HCT116 (cell line): ENCODE data around the gene DPYSL4. TPM values are rescaled to one million over a fixed set of nuclear protein-coding genes. Genes with fewer than 3 reads are reported as not detected.

Source experiments
- ATAC-seq: fragments of 200-7000 bp; cut with Tn5 transposase; 2 replicates; pipeline ENCODE4 v1.9.1; 2020; ENCODE audit warnings: mild to moderate bottlenecking, moderate library complexity
- BruUV-seq: library from RNA; stranded (reverse); fragments of 400-500 nt; replicated peaks from 2 replicates; lab custom pipeline; 2021; lab: Mats Ljungman, UMichigan
- CTCF ChIA-PET: fragments of 300-600 bp; sonication (Branson Sonifier 250); formaldehyde crosslinking; loops from one replicate; lab custom pipeline; 2021; ENCODE audit warnings: antibody characterized with exemption; lab: Charles Lee
- POLR2A ChIA-PET: fragments of 300-600, 350-600 bp; sonication (Branson Sonifier 250); formaldehyde crosslinking; loops from one replicate; lab custom pipeline; 2021; ENCODE audit warnings: antibody characterized with exemption; lab: Charles Lee
- RAD21 ChIA-PET, 2 experiments: fragments of 300-600 bp; sonication (Branson Sonifier 250); formaldehyde crosslinking; loops; one replicate each; lab custom pipeline; 2023; ENCODE audit warnings: low total read pairs in 2 of 2; ENCODE audit not compliant: uncharacterized antibody in 2 of 2, unreplicated experiment in 2 of 2, low non-redundant PET in 1 of 2; lab: Charles Lee
- DNase-seq: peaks from one replicate; pipeline ENCODE4 v3.0.0-alpha.2; 2010; ENCODE audit warnings: low read depth, low spot score
- H2AFZ ChIP-seq: fragments of 200-600 bp; shearing (Covaris generic), sonication (generic); 2 replicates; pipeline ENCODE4 v1.6.1; 2017; ENCODE audit warnings: low read depth, mixed run types, mixed read lengths, antibody characterized with exemption, low read length; ENCODE audit not compliant: poor library complexity, severe bottlenecking
- H3K27ac ChIP-seq: 2 replicates; pipeline ENCODE4 v1.5.1; 2012; ENCODE audit warnings: low read depth, low read length
- H3K27me3 ChIP-seq: fragments of 200-600 bp; sonication (generic); 2 replicates; pipeline ENCODE4 v1.6.1; 2016; ENCODE audit warnings: mixed run types, low read length, mixed read lengths; ENCODE audit not compliant: insufficient read depth
- H3K36me3 ChIP-seq, 2 experiments: fragments of 200-500 bp in 1 of 2; fragments of 200-600 bp in 1 of 2; sonication (Bioruptor generic) in 1 of 2; sonication (generic) in 1 of 2; 2 replicates each; pipeline versions ENCODE4 v1.5.1 to v1.6.1; 2014 to 2016; ENCODE audit warnings: low read length in 2 of 2, inconsistent platforms in 1 of 2, mixed read lengths in 1 of 2, mixed run types in 1 of 2; ENCODE audit not compliant: insufficient read depth in 2 of 2, control insufficient read depth in 1 of 2
- H3K4me1 ChIP-seq, 2 experiments: fragments of 200-600 bp in 1 of 2; sonication (generic) in 1 of 2; 2 replicates each; pipeline versions ENCODE4 v1.5.1 to v1.6.1; 2012 to 2017; ENCODE audit warnings: low read length in 2 of 2, inconsistent platforms in 1 of 2, mild to moderate bottlenecking in 1 of 2, mixed read lengths in 1 of 2, mixed run types in 1 of 2, moderate library complexity in 1 of 2; ENCODE audit not compliant: insufficient read depth in 2 of 2, control insufficient read depth in 1 of 2
- H3K4me2 ChIP-seq: fragments of 200-600 bp; sonication (generic); 2 replicates; pipeline ENCODE4 v1.6.1; 2017; ENCODE audit warnings: mixed run types, low read length, mixed read lengths
- H3K4me3 ChIP-seq, 2 experiments: fragments of 200-600 bp in 1 of 2; sonication (generic) in 1 of 2; replicated peaks in 1 of 2; 2 replicates each; pipeline ENCODE4 v1.5.1; 2011 to 2016; ENCODE audit warnings: low read length in 2 of 2, control low read depth in 1 of 2, low read depth in 1 of 2, mild to moderate bottlenecking in 1 of 2, mixed read lengths in 1 of 2, mixed run types in 1 of 2
- H3K79me2 ChIP-seq: fragments of 200-600 bp; sonication (generic); 2 replicates; pipeline ENCODE4 v1.6.1; 2017; ENCODE audit warnings: mild to moderate bottlenecking, mixed run types, low read length, moderate library complexity, mixed read lengths; ENCODE audit not compliant: insufficient read depth
- H3K9ac ChIP-seq: fragments of 200-600 bp; sonication (generic); 2 replicates; pipeline ENCODE4 v1.6.1; 2016; ENCODE audit warnings: low read length, mixed read lengths
- H3K9me2 ChIP-seq: fragments of 200-600 bp; sonication (generic), shearing (Covaris generic); 2 replicates; pipeline ENCODE4 v1.6.1; 2017; ENCODE audit warnings: mixed run types, mild to moderate bottlenecking, moderate library complexity; ENCODE audit not compliant: insufficient read depth
- H3K9me3 ChIP-seq, 2 experiments: fragments of 200-500 bp in 1 of 2; fragments of 200-600 bp in 1 of 2; sonication (Bioruptor generic) in 1 of 2; sonication (generic) in 1 of 2; 2 replicates each; pipeline ENCODE4 v1.6.1; 2014 to 2017; ENCODE audit warnings: low read length in 2 of 2, mixed read lengths in 2 of 2, inconsistent platforms in 1 of 2, low read depth in 1 of 2, mild to moderate bottlenecking in 1 of 2, mixed run types in 1 of 2, moderate library complexity in 1 of 2; ENCODE audit not compliant: control insufficient read depth in 1 of 2, insufficient read depth in 1 of 2
- H4K20me1 ChIP-seq: fragments of 200-600 bp; sonication (generic), shearing (Covaris generic); 2 replicates; pipeline ENCODE4 v1.6.1; 2017; ENCODE audit warnings: mixed run types, mild to moderate bottlenecking, moderate library complexity; ENCODE audit not compliant: insufficient read depth
- CBX3 ChIP-seq: IDR thresholded peaks from 2 replicates; pipeline ENCODE4 v1.6.1; 2012; ENCODE audit warnings: low read depth
- ELF1 ChIP-seq: IDR thresholded peaks from 2 replicates; pipeline ENCODE4 v1.6.1; 2012; ENCODE audit warnings: low read depth, borderline replicate concordance
- EZH2 ChIP-seq: fragments of 200-600 bp; sonication (generic); IDR thresholded peaks from 2 replicates; pipeline ENCODE4 v1.6.1; 2017; ENCODE audit warnings: antibody characterized with exemption, mixed run types
- EZH2phosphoT487 ChIP-seq: fragments of 200-600 bp; IDR thresholded peaks from 2 replicates; pipeline ENCODE4 v1.6.1; 2018; ENCODE audit warnings: antibody characterized with exemption, borderline replicate concordance
- FOSL1 ChIP-seq: IDR thresholded peaks from 2 replicates; pipeline ENCODE4 v1.6.1; 2012; ENCODE audit warnings: low read depth
- JUND ChIP-seq: IDR thresholded peaks from 2 replicates; pipeline ENCODE4 v1.6.1; 2012
- MAX ChIP-seq: IDR thresholded peaks from 2 replicates; pipeline ENCODE4 v1.6.1; 2012
- POLR2AphosphoS5 ChIP-seq: IDR thresholded peaks from 2 replicates; pipeline ENCODE4 v1.6.1; 2011; ENCODE audit warnings: mild to moderate bottlenecking, low read depth, low read length, moderate library complexity
- RAD21 ChIP-seq: IDR thresholded peaks from 2 replicates; pipeline ENCODE4 v1.6.1; 2012; ENCODE audit warnings: low read depth, mild to moderate bottlenecking
- SIN3A ChIP-seq: IDR thresholded peaks from 2 replicates; pipeline ENCODE4 v1.6.1; 2012; ENCODE audit warnings: low read depth
- SP1 ChIP-seq: IDR thresholded peaks from 2 replicates; pipeline ENCODE4 v1.6.1; 2012; ENCODE audit warnings: low read depth
- SRF ChIP-seq: IDR thresholded peaks from 2 replicates; pipeline ENCODE4 v1.6.1; 2012; ENCODE audit warnings: low read depth
- TCF7L2 ChIP-seq: IDR thresholded peaks from 2 replicates; pipeline ENCODE4 v1.7.0; 2011; ENCODE audit warnings: borderline replicate concordance, inconsistent platforms; ENCODE audit not compliant: insufficient read depth, insufficient read length; ENCODE audit errors: extremely low read depth
- YY1 ChIP-seq: IDR thresholded peaks from 2 replicates; pipeline ENCODE4 v1.6.1; 2011; ENCODE audit warnings: low read length, low read depth, moderate library complexity, mild to moderate bottlenecking; ENCODE audit not compliant: insufficient replicate concordance; ENCODE audit errors: extremely low read depth
- ZFX ChIP-seq: fragments of 450-650 bp; IDR thresholded peaks from 2 replicates; pipeline ENCODE4 v1.6.1; 2017
- ZNF274 ChIP-seq: fragments of 200-500 bp; sonication (Bioruptor generic); IDR thresholded peaks from 2 replicates; pipeline ENCODE4 v1.6.1; 2014; ENCODE audit warnings: mild to moderate bottlenecking, low read depth, low read length, inconsistent platforms
- intact Hi-C: fragments of 100-400 bp; cut with micrococcal nuclease; formaldehyde crosslinking; loops from 2 replicates; pipeline ENCODE4 v1.10.0; 2022
- total RNA-seq: library from RNA; stranded (reverse); gene quantifications from one replicate; pipeline ENCODE4 v1.2.1, GENCODE V29; 2021; ENCODE audit not compliant: unreplicated experiment
- TF ChIP-seq, protein P1 (sequence below), 3 experiments: fragments of 200-600 bp in 1 of 3; sonication (generic) in 1 of 3; IDR thresholded peaks in 2 of 3; conservative IDR thresholded peaks in 1 of 3; 2 replicates each; pipeline ENCODE4 v1.5.1; 2012 to 2017; ENCODE audit warnings: low read depth in 2 of 3, low read length in 2 of 3, antibody characterized with exemption in 1 of 3, borderline replicate concordance in 1 of 3, control low read depth in 1 of 3, mild to moderate bottlenecking in 1 of 3, mixed read lengths in 1 of 3, mixed run types in 1 of 3, moderate library complexity in 1 of 3; ENCODE audit not compliant: insufficient read depth in 1 of 3

Gene DPYSL4
- total RNA-seq, 1 experiment from 2014 or later: 5.4 TPM

DNA sequence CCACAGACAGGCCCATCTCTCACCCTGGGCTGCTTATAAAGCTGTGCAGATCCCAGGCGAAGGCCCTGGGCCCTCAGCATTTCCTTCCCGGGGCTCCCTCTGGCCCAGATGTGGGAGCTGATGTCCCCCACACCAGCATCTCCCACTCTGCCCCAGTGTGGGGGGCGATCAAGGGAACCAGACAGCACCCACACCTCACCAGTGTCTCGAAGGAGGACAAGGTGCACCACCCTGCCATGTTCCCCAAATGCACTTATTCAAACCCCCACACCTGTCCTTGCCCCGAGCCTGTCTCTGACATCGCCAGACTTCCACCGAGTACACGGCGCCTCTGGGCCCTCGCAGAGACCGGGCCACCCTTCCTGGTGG, 19.6 kb downstream of the DPYSL4 start:
- Histone ChIP-seq H3K4me3 (no peak overlapping the region), H4K20me1 (no peaks in the 10 kb centered on the region), H3K79me2 (no peaks in the 10 kb centered on the region), H3K36me3 (no peaks in the 10 kb centered on the region), H3K9me2 (no peaks in the 10 kb centered on the region), H3K4me1 (no peaks in the 10 kb centered on the region), H3K9me3 (no peaks in the 10 kb centered on the region), H2AFZ (no peak overlapping the region), H3K9ac (no peak overlapping the region), H3K27ac (no peak overlapping the region), H3K4me2 (no peak overlapping the region), H3K27me3 (no peaks in the 10 kb centered on the region)
- ATAC-seq (no peak), DNase-seq (no peak)
- POLR2A ChIA-PET: no interaction called here
- no peak for TF ChIP-seq SP1
- no peak for TF ChIP-seq RAD21
- no peak for TF ChIP-seq ZNF274
- TF ChIP-seq SRF: no peak
- TF ChIP-seq JUND: no peak
- TF ChIP-seq TCF7L2: no peak
- no peak for TF ChIP-seq ZFX
- TF ChIP-seq POLR2AphosphoS5: no peak
- TF ChIP-seq CBX3: no peak
- TF ChIP-seq EZH2phosphoT487: no peak
- CTCF ChIA-PET: no interaction called here
- RAD21 ChIA-PET: no interaction called here
- intact Hi-C loops: no loop called here
- BruUV-seq: no TSS peak

DNA sequence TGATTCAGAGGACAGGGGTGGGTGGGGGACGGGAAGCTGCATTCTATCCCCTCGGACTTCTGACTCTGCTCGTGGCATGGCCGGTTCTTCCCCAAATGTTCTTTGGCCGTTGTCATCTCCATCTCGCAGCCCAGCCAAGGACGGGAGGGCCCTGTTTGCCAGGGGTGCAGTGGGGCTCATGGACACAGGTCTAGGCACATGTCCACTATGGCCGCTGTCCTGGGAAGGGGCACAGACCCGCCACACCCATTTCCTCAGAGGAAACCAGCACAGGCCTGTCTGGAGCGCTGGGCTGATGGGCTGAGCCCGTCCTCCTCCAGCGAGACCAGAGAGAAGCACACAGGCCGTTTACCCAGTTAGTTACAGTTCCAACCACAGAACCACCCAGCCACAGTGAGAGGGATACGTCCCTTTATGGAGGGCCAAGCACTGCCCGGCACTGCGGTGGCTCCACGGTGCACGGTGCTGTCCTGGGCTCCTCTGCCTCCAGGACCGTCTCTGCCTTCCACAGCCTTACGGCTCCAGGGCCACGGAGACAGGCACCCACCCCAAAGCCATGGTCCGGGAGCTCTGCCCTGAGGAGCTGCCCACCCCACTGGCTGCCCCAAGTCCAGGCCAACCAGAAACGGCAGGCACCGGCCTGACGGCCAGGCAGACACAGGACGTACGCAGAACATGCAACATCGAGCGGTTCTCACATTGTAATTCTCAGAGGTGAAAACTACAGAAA, 20.2 kb downstream of the DPYSL4 start:
- intact Hi-C loops: no loop called here
- POLR2A ChIA-PET: no interaction called here
- CTCF ChIA-PET: no interaction called here
- TF ChIP-seq EZH2 (no peak), YY1 (no peak), SRF (no peak), FOSL1 (no peak), EZH2phosphoT487 (no peak), SP1 (no peak), CBX3 (no peak), MAX (no peak), SIN3A (no peak), ELF1 (no peak)
- TF ChIP-seq, protein P1, sequence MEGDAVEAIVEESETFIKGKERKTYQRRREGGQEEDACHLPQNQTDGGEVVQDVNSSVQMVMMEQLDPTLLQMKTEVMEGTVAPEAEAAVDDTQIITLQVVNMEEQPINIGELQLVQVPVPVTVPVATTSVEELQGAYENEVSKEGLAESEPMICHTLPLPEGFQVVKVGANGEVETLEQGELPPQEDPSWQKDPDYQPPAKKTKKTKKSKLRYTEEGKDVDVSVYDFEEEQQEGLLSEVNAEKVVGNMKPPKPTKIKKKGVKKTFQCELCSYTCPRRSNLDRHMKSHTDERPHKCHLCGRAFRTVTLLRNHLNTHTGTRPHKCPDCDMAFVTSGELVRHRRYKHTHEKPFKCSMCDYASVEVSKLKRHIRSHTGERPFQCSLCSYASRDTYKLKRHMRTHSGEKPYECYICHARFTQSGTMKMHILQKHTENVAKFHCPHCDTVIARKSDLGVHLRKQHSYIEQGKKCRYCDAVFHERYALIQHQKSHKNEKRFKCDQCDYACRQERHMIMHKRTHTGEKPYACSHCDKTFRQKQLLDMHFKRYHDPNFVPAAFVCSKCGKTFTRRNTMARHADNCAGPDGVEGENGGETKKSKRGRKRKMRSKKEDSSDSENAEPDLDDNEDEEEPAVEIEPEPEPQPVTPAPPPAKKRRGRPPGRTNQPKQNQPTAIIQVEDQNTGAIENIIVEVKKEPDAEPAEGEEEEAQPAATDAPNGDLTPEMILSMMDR (IDR thresholded peaks at IDR 0.05 in 2 of 3, conservative IDR thresholded peaks at IDR 0.05 in 1 of 3; ENCODE audit: borderline replicate concordance in 1 of 3, insufficient read depth in 1 of 3, low read depth in 2 of 3, low read length in 2 of 3): no peak

More for the DNA sequence above, 20.2 kb downstream of the DPYSL4 start:
- H3K9ac ChIP-seq: no peak overlapping the region
- BruUV-seq: no TSS peak
- no peaks in the 10 kb centered on the region for H3K36me3 ChIP-seq
- H3K4me3 ChIP-seq: no peak overlapping the region
- H3K9me2 ChIP-seq: no peaks in the 10 kb centered on the region
- no peak overlapping the region for H2AFZ ChIP-seq
- H4K20me1 ChIP-seq: no peaks in the 10 kb centered on the region
- RAD21 ChIA-PET: no interaction called here
- no peaks in the 10 kb centered on the region for H3K4me1 ChIP-seq
- no peak overlapping the region for H3K27ac ChIP-seq
- no peaks in the 10 kb centered on the region for H3K27me3 ChIP-seq
- H3K79me2 ChIP-seq: no peaks in the 10 kb centered on the region
- H3K9me3 ChIP-seq: no peaks in the 10 kb centered on the region
- no peak overlapping the region for H3K4me2 ChIP-seq
- no peak for DNase-seq
- ATAC-seq: no peak
